ENCODE measurements around the gene ABCG1.

DNA sequence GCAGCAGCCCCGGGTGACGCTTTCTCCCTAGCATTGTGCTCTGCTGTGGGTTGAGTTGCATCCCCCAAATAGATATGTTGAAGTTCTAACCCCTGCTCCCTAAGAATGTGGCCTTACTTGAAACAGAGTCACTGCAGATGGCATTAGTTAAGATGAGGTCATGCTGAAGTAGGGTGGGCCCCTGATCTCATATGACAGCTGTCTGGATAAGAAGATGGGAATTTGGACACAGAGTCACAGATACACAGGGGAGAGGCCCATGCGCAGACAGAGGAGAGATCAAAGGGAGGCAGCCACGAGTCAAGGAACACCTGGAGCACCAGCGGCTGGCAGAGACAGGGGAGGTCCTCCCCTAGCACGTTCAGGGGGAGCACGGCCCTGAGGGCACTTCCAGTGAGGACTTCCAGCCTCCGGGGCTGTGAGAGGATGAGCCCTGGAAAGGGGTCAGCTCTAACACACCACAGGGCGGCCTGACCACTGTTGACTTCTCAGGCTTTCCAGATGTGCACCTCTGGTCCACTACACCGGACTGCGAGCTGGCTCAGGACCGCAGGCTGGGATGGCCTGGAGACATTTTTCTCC is 46.4 kb downstream of the ABCG1 start:
- TF ChIP-seq POLR2A (IDR thresholded peaks at IDR 0.05; ENCODE audit: low read depth, low read length) (no peak), TAF1 (IDR thresholded peaks at IDR 0.05; ENCODE audit: borderline replicate concordance, low read depth, low read length) (no peak), POLR2AphosphoS5 (IDR thresholded peaks at IDR 0.05; ENCODE audit: low read depth, low read length) (no peak)
